Gastrocnemius medialis (tissue), 4 donors: ENCODE measurements around the gene CLSTN2.

Experiments
- CTCF ChIP-seq, 5 experiments: fragments of 450-650 bp in 3 of 5; fragments of 200-600 bp in 2 of 5; sonication (generic) in 2 of 5; IDR thresholded peaks in 4 of 5; conservative IDR thresholded peaks in 1 of 5; 1 replicate in 4 of 5; 2 replicates in 1 of 5; pipeline ENCODE4 v1.5.1; 2016 to 2019; ENCODE audit warnings: antibody characterized with exemption in 5 of 5, mild to moderate bottlenecking in 3 of 5, moderate library complexity in 3 of 5
- POLR2A ChIP-seq, 2 donors: fragments of 450-650 bp; IDR thresholded peaks; one replicate each; pipeline ENCODE4 v1.6.1; 2017; ENCODE audit warnings: antibody characterized with exemption in 2 of 2, mild to moderate bottlenecking in 2 of 2, moderate library complexity in 2 of 2

GRCh38 chr3:140315955-140316354, 381.0 kb downstream of the CLSTN2 start:
- no peak for TF ChIP-seq CTCF (IDR thresholded peaks at IDR 0.05 in 4 of 5, conservative IDR thresholded peaks at IDR 0.05 in 1 of 5)
- TF ChIP-seq POLR2A (IDR thresholded peaks at IDR 0.05): no peak
